A549 (cell line): ENCODE data around the gene FOXD3. TPM values are rescaled to one million over a fixed set of nuclear protein-coding genes. Genes with fewer than 3 reads are reported as not detected.
A peak's percentile ranks its signal among the peaks of the same experiment; 100 is the strongest.
"Not testable (repeated sequence)": the region's sequence is repeated elsewhere in the genome, so short reads cannot be mapped to it uniquely, and the experiment has no call there.

ENCODE experiments used
- ATAC-seq, 2 experiments: fragments of 200-7000 bp in 1 of 2; fragments of >200 bp in 1 of 2; cut with Nextera tagmentation in 1 of 2; cut with Tn5 transposase in 1 of 2; 3 replicates each; pipeline versions ENCODE4 v1.8.0 to v1.9.1; 2018 to 2020; ENCODE audit warnings: mild to moderate bottlenecking in 1 of 2, moderate library complexity in 1 of 2
- CTCF ChIA-PET: fragments of 300-600 bp; sonication (Branson Sonifier 250); formaldehyde crosslinking; extraction: SDS; loops from one replicate; lab custom pipeline; 2021; ENCODE audit warnings: antibody characterized with exemption, inconsistent platforms; lab: Yijun Ruan, JAX
- POLR2A ChIA-PET: fragments of 350-600 bp; formaldehyde crosslinking; extraction: SDS; loops from one replicate; lab custom pipeline; 2021; ENCODE audit warnings: antibody characterized with exemption, inconsistent platforms; lab: Yijun Ruan, JAX
- DNase-seq, 2 experiments: peaks; one replicate each; pipeline versions ENCODE4 v3.0.0 to v3.0.0-alpha.2; 2011 to 2016; ENCODE audit warnings: low read depth in 1 of 2, low spot score in 1 of 2
- FAIRE-seq: peaks from 2 replicates; lab custom pipeline; 2011; peaks lifted over from hg19 to GRCh38; lab: Jason Lieb, UNC
- H3K27ac ChIP-seq, 2 experiments: fragments of >200 bp; sonication (Bioruptor Twin); formaldehyde crosslinking; 3 replicates each; pipeline ENCODE4 v1.5.1; 2016 to 2017
- H3K4me1 ChIP-seq: fragments of >200 bp; sonication (Bioruptor Twin); formaldehyde crosslinking; 3 replicates; pipeline ENCODE4 v1.6.1; 2016
- H3K4me2 ChIP-seq: fragments of >200 bp; sonication (Bioruptor Twin); formaldehyde crosslinking; 3 replicates; pipeline ENCODE4 v1.6.1; 2016
- H3K4me3 ChIP-seq: fragments of >200 bp; sonication (Bioruptor Twin); formaldehyde crosslinking; 3 replicates; pipeline ENCODE4 v1.5.1; 2016
- H3K9me3 ChIP-seq: fragments of >200 bp; sonication (Bioruptor Twin); formaldehyde crosslinking; 3 replicates; pipeline ENCODE4 v1.6.1; 2016
- CBX2 ChIP-seq: fragments of 200-600 bp; sonication (generic); IDR thresholded peaks from 2 replicates; pipeline ENCODE4 v1.6.1; 2016; ENCODE audit warnings: low read depth, mild to moderate bottlenecking, borderline replicate concordance
- CBX8 ChIP-seq: fragments of 200-600 bp; sonication (generic); IDR thresholded peaks from 2 replicates; pipeline ENCODE4 v1.6.1; 2016
- CHD4 ChIP-seq: fragments of 200-600 bp; sonication (generic); IDR thresholded peaks from 2 replicates; pipeline ENCODE4 v1.6.1; 2016; ENCODE audit warnings: antibody characterized with exemption, mild to moderate bottlenecking, borderline replicate concordance
- ESRRA ChIP-seq: fragments of 150-350 bp; IDR thresholded peaks from 2 replicates; pipeline ENCODE4 v1.6.1; 2014; ENCODE audit warnings: mild to moderate bottlenecking, low read length, borderline replicate concordance
- FOSB ChIP-seq: fragments of 250-450 bp; sonication (Bioruptor Pico); IDR thresholded peaks from 2 replicates; pipeline ENCODE4 v1.5.0; 2020; ENCODE audit warnings: mild to moderate bottlenecking, moderate library complexity
- HEYL ChIP-seq: fragments of 250-450 bp; sonication (Bioruptor Pico); IDR thresholded peaks from 2 replicates; pipeline ENCODE4 v1.8.0; 2021; ENCODE audit warnings: mild to moderate bottlenecking, moderate library complexity
- HOXB13 ChIP-seq: fragments of 250-450 bp; sonication (Bioruptor Pico); IDR thresholded peaks from 2 replicates; pipeline ENCODE4 v1.5.0; 2020; ENCODE audit warnings: low read depth, mild to moderate bottlenecking, moderate library complexity
- MAFK ChIP-seq: fragments of 450-650 bp; IDR thresholded peaks from 2 replicates; pipeline ENCODE4 v1.6.1; 2014; ENCODE audit not compliant: partially characterized antibody
- MYC ChIP-seq: IDR thresholded peaks from 2 replicates; pipeline ENCODE4 v1.6.1; 2012; ENCODE audit warnings: mild to moderate bottlenecking, inconsistent platforms, low read length, improper control_type of control experiment, borderline replicate concordance
- POLR2A ChIP-seq: IDR thresholded peaks from 2 replicates; pipeline ENCODE4 v1.6.1; 2012; ENCODE audit warnings: mild to moderate bottlenecking, low read length
- POLR2AphosphoS2 ChIP-seq: conservative IDR thresholded peaks from 2 replicates; pipeline ENCODE4 v1.6.1; 2012; ENCODE audit warnings: low read length, improper control_type of control experiment, inconsistent platforms
- RAD21 ChIP-seq, 2 experiments: fragments of >200 bp in 1 of 2; sonication (Bioruptor Twin) in 1 of 2; formaldehyde crosslinking in 1 of 2; IDR thresholded peaks in 1 of 2; conservative IDR thresholded peaks in 1 of 2; 2 replicates in 1 of 2; 3 replicates in 1 of 2; pipeline ENCODE4 v1.6.1; 2012 to 2018; ENCODE audit warnings: inconsistent platforms in 1 of 2
- RARB ChIP-seq: fragments of 250-450 bp; sonication (Bioruptor Pico); IDR thresholded peaks from 2 replicates; pipeline ENCODE4 v1.8.0; 2021; ENCODE audit warnings: mild to moderate bottlenecking, moderate library complexity
- RCOR1 ChIP-seq: fragments of 150-350 bp; IDR thresholded peaks from 2 replicates; pipeline ENCODE4 v1.6.1; 2014; ENCODE audit warnings: antibody characterized with exemption, low read length, low read depth
- RFX5 ChIP-seq: fragments of 450-650 bp; IDR thresholded peaks from 2 replicates; pipeline ENCODE4 v1.7.1; 2014; ENCODE audit warnings: antibody characterized with exemption, mild to moderate bottlenecking, moderate library complexity
- RNF2 ChIP-seq: fragments of 200-600 bp; sonication (generic); IDR thresholded peaks from 2 replicates; pipeline ENCODE4 v1.6.1; 2016; ENCODE audit warnings: low read depth, mild to moderate bottlenecking, antibody characterized with exemption, moderate library complexity, borderline replicate concordance
- TP53 ChIP-seq: fragments of 250-450 bp; sonication (Bioruptor Pico); IDR thresholded peaks from 2 replicates; pipeline ENCODE4 v1.5.0; 2021; ENCODE audit warnings: mild to moderate bottlenecking, moderate library complexity
- USF2 ChIP-seq: fragments of 450-650 bp; IDR thresholded peaks from 2 replicates; pipeline ENCODE4 v1.6.1; 2014; ENCODE audit warnings: antibody characterized with exemption
- ZC3H11A ChIP-seq: fragments of 450-650 bp; IDR thresholded peaks from 2 replicates; pipeline ENCODE4 v1.6.1; 2014; ENCODE audit warnings: antibody characterized with exemption, mild to moderate bottlenecking
- ZNF302 ChIP-seq: fragments of 250-450 bp; sonication (Bioruptor Pico); IDR thresholded peaks from 2 replicates; pipeline ENCODE4 v1.9.0; 2021; ENCODE audit warnings: inconsistent platforms, mild to moderate bottlenecking, moderate library complexity
- WGBS: methylation state at CpG from one replicate; pipeline ENCODE4 v1.1.6; 2017; ENCODE audit errors: missing lambda C conversion rate; 5-methylcytosine and 5-hydroxymethylcytosine counted together
- polyA plus RNA-seq, 4 experiments: library from polyadenylated mRNA; depleted of rRNA in 3 of 4; stranded (reverse); fragments of >200 nt; fragmentation: RNase III in 1 of 4; extraction: RNeasy Plus Mini Kit Qiagen cat#74134 plus additional on column Dnase treatment in 1 of 4; gene quantifications; 2 replicates in 3 of 4; 3 replicates in 1 of 4; pipeline ENCODE4 v1.2.3, GENCODE V29; 2011 to 2017
- TF ChIP-seq, protein P1 (sequence below): fragments of 250-450 bp; sonication (Bioruptor Pico); IDR thresholded peaks from 2 replicates; pipeline ENCODE4 v1.5.0; 2020; ENCODE audit warnings: low read depth, mild to moderate bottlenecking, moderate library complexity
- TF ChIP-seq, protein P2 (sequence below): IDR thresholded peaks from 2 replicates; pipeline ENCODE4 v1.6.1; 2012

FOXD3 gene
- polyA plus RNA-seq, 2 of the 4 experiments (the other 2 are of a cell fraction) = 0.09 to 0.34 TPM

DNA sequence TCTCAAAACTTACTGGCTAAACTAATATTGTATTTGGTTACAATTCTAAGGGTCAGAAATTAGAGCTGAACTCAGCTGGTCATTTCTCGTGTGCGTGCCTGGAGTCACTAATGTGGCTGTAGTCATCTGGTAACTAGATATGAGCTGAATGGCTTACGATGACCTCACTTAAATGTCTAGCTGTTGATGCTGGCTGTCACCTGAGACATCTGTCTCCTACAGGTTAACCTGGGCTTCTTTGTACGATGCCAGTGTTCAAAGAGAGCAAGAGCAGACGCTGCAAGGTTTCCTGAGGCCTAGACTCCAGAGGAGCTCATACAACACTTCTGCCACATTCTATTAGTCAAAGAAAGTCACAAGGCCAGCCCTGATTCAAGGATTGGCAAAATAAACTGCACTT, 28.0 kb downstream of the FOXD3 start (continued):
- no peak for TF ChIP-seq ZC3H11A
- TF ChIP-seq RFX5 = no peak
- no peak for TF ChIP-seq POLR2AphosphoS2
- TF ChIP-seq, all 56 proteins: peak for 0

DNA sequence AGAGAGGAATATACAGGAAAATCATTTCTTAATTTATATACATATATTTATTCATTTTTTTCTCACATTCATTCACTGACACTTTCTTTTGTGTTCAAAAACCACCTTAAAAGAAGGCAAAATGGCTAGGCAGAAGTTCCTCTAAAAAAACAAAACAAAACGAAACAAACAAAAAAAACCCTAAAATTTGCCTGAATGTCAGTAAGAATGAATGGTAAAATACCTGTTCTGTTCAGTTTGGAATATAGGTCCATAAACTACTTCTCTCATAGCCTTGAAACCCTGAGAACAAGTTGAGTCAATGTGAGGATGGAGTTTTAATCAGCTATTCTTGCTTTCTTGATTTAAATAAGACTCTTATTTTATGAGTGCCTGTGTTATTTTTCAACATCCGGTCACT, 30.4 kb downstream of the FOXD3 start:
- no peak for FAIRE-seq
- no peak overlapping the region for H3K4me2 ChIP-seq
- TF ChIP-seq RNF2 (peak; percentile 96; the same call in 1 of the 2 replicates), ZNF302 (no peak), CBX8 (peak; percentile 89)
- no peak for ATAC-seq
- H3K4me1 ChIP-seq = no peaks in the 10 kb centered on the region
- 46% methylated on average over 2 of the region's 2 CpGs for WGBS
- H3K9me3 ChIP-seq = no peaks in the 10 kb centered on the region
- POLR2A ChIA-PET = no interaction called here
- H3K4me3 ChIP-seq = no peak overlapping the region
- CTCF ChIA-PET = no interaction called here
- H3K27ac ChIP-seq = no peak overlapping the region
- DNase-seq = no peak

- DNase-seq, H3K4me3 ChIP-seq, FAIRE-seq, H3K4me1 ChIP-seq, ATAC-seq, H3K9me3 ChIP-seq, H3K4me2 ChIP-seq, H3K27ac ChIP-seq, POLR2A ChIA-PET: not testable (repeated sequence)
- CTCF ChIA-PET = interaction anchor here (0.9 to 1.4 kb wide), 3 partner anchors 21 to 39 kb away, joined by 3 to 5 read pairs (median 3); no protein-coding TSS in a partner anchor
- 50% methylated on average over 2 of the region's 2 CpGs for WGBS
These were observed 33.9 kb downstream of the FOXD3 start for GRCh38 chr1:63356234-63356633.

GRCh38 chr1:63359561-63359960, 37.2 kb downstream of the FOXD3 start:
- no peaks in the 10 kb centered on the region for H3K9me3 ChIP-seq
- 82% methylated on average over 5 of the region's 5 CpGs for WGBS
- H3K4me3 ChIP-seq = no peak overlapping the region
- no peak for TF ChIP-seq HEYL
- TF ChIP-seq RARB (CRISPR knock-in tag) = no peak
- TF ChIP-seq, protein P1, sequence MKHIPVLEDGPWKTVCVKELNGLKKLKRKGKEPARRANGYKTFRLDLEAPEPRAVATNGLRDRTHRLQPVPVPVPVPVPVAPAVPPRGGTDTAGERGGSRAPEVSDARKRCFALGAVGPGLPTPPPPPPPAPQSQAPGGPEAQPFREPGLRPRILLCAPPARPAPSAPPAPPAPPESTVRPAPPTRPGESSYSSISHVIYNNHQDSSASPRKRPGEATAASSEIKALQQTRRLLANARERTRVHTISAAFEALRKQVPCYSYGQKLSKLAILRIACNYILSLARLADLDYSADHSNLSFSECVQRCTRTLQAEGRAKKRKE (CRISPR knock-in tag) = no peak
- no peak for TF ChIP-seq USF2
- no peak for TF ChIP-seq HOXB13 (CRISPR knock-in tag)
- TF ChIP-seq MAFK = no peak
- no peak for TF ChIP-seq ZC3H11A
- TF ChIP-seq RCOR1 = no peak
- TF ChIP-seq, protein P2, sequence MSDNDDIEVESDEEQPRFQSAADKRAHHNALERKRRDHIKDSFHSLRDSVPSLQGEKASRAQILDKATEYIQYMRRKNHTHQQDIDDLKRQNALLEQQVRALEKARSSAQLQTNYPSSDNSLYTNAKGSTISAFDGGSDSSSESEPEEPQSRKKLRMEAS = no peak
- no peak for TF ChIP-seq ESRRA
- TF ChIP-seq POLR2A = no peak
- TF ChIP-seq TP53 = no peak
- TF ChIP-seq MYC = no peak
- TF ChIP-seq FOSB = no peak
- TF ChIP-seq CHD4 = no peak
- no peak for TF ChIP-seq RAD21 (conservative IDR thresholded peaks at IDR 0.05 in 1 of 2, IDR thresholded peaks at IDR 0.05 in 1 of 2)
- TF ChIP-seq CBX2 = no peak
- TF ChIP-seq, all 56 proteins: peak for 0
- POLR2A ChIA-PET = no interaction called here
- no peak for ATAC-seq
- DNase-seq = no peak
- H3K4me2 ChIP-seq = no peak overlapping the region
- H3K4me1 ChIP-seq = no peaks in the 10 kb centered on the region
- no peak overlapping the region for H3K27ac ChIP-seq
- CTCF ChIA-PET = interaction anchor here (1.3 kb wide), 1 partner anchor 9 kb away, joined by 3 read pairs; no protein-coding TSS in a partner anchor
- FAIRE-seq = no peak
